HCT116 (cell line): ENCODE results near the gene SNRNP40.

Source experiments
- ATF3 ChIP-seq: IDR thresholded peaks from 2 replicates; pipeline ENCODE4 v1.6.1; 2012
- CEBPB ChIP-seq: IDR thresholded peaks from 2 replicates; pipeline ENCODE4 v1.6.1; 2012; ENCODE audit warnings: low read depth
- CTCF ChIP-seq, 3 experiments: fragments of 200-600 bp in 1 of 3; sonication (generic) in 1 of 3; IDR thresholded peaks in 2 of 3; conservative IDR thresholded peaks in 1 of 3; 2 replicates each; pipeline ENCODE4 v1.5.1; 2012 to 2017; ENCODE audit warnings: low read depth in 2 of 3, low read length in 2 of 3, antibody characterized with exemption in 1 of 3, borderline replicate concordance in 1 of 3, control low read depth in 1 of 3, mild to moderate bottlenecking in 1 of 3, mixed read lengths in 1 of 3, mixed run types in 1 of 3, moderate library complexity in 1 of 3; ENCODE audit not compliant: insufficient read depth in 1 of 3
- EZH2 ChIP-seq: fragments of 200-600 bp; sonication (generic); IDR thresholded peaks from 2 replicates; pipeline ENCODE4 v1.6.1; 2017; ENCODE audit warnings: antibody characterized with exemption, mixed run types
- JUND ChIP-seq: IDR thresholded peaks from 2 replicates; pipeline ENCODE4 v1.6.1; 2012
- POLR2A ChIP-seq: IDR thresholded peaks from 2 replicates; pipeline ENCODE4 v1.7.0; 2011; ENCODE audit warnings: borderline replicate concordance; ENCODE audit not compliant: insufficient read depth, insufficient read length; ENCODE audit errors: extremely low read depth
- POLR2AphosphoS5 ChIP-seq: IDR thresholded peaks from 2 replicates; pipeline ENCODE4 v1.6.1; 2011; ENCODE audit warnings: mild to moderate bottlenecking, low read depth, low read length, moderate library complexity
- RAD21 ChIP-seq: IDR thresholded peaks from 2 replicates; pipeline ENCODE4 v1.6.1; 2012; ENCODE audit warnings: low read depth, mild to moderate bottlenecking
- SIN3A ChIP-seq: IDR thresholded peaks from 2 replicates; pipeline ENCODE4 v1.6.1; 2012; ENCODE audit warnings: low read depth
- SP1 ChIP-seq: IDR thresholded peaks from 2 replicates; pipeline ENCODE4 v1.6.1; 2012; ENCODE audit warnings: low read depth
- YY1 ChIP-seq: IDR thresholded peaks from 2 replicates; pipeline ENCODE4 v1.6.1; 2011; ENCODE audit warnings: low read length, low read depth, moderate library complexity, mild to moderate bottlenecking; ENCODE audit not compliant: insufficient replicate concordance; ENCODE audit errors: extremely low read depth
- ZNF274 ChIP-seq: fragments of 200-500 bp; sonication (Bioruptor generic); IDR thresholded peaks from 2 replicates; pipeline ENCODE4 v1.6.1; 2014; ENCODE audit warnings: mild to moderate bottlenecking, low read depth, low read length, inconsistent platforms
- TF ChIP-seq, protein P1 (sequence below): IDR thresholded peaks from 2 replicates; pipeline ENCODE4 v1.6.1; 2012; ENCODE audit warnings: low read depth
- TF ChIP-seq, protein P2 (sequence below): IDR thresholded peaks from 2 replicates; pipeline ENCODE4 v1.6.1; 2012

- TF ChIP-seq, protein P1, sequence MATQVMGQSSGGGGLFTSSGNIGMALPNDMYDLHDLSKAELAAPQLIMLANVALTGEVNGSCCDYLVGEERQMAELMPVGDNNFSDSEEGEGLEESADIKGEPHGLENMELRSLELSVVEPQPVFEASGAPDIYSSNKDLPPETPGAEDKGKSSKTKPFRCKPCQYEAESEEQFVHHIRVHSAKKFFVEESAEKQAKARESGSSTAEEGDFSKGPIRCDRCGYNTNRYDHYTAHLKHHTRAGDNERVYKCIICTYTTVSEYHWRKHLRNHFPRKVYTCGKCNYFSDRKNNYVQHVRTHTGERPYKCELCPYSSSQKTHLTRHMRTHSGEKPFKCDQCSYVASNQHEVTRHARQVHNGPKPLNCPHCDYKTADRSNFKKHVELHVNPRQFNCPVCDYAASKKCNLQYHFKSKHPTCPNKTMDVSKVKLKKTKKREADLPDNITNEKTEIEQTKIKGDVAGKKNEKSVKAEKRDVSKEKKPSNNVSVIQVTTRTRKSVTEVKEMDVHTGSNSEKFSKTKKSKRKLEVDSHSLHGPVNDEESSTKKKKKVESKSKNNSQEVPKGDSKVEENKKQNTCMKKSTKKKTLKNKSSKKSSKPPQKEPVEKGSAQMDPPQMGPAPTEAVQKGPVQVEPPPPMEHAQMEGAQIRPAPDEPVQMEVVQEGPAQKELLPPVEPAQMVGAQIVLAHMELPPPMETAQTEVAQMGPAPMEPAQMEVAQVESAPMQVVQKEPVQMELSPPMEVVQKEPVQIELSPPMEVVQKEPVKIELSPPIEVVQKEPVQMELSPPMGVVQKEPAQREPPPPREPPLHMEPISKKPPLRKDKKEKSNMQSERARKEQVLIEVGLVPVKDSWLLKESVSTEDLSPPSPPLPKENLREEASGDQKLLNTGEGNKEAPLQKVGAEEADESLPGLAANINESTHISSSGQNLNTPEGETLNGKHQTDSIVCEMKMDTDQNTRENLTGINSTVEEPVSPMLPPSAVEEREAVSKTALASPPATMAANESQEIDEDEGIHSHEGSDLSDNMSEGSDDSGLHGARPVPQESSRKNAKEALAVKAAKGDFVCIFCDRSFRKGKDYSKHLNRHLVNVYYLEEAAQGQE = no peak
- no peak for TF ChIP-seq EZH2
- TF ChIP-seq CEBPB = no peak
- no peak for TF ChIP-seq CTCF (IDR thresholded peaks at IDR 0.05 in 2 of 3, conservative IDR thresholded peaks at IDR 0.05 in 1 of 3; ENCODE audit: borderline replicate concordance in 1 of 3, insufficient read depth in 1 of 3, low read depth in 2 of 3, low read length in 2 of 3)
- TF ChIP-seq SP1 = no peak
- no peak for TF ChIP-seq ATF3
- TF ChIP-seq JUND = no peak
- TF ChIP-seq ZNF274 = no peak
- no peak for TF ChIP-seq YY1
- TF ChIP-seq, protein P2, sequence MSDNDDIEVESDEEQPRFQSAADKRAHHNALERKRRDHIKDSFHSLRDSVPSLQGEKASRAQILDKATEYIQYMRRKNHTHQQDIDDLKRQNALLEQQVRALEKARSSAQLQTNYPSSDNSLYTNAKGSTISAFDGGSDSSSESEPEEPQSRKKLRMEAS = no peak
- no peak for TF ChIP-seq POLR2AphosphoS5
- TF ChIP-seq RAD21 = no peak
- TF ChIP-seq POLR2A = no peak
- no peak for TF ChIP-seq SIN3A
These were observed 28.4 kb upstream of the SNRNP40 start for GRCh38 chr1:31324992-31325391.
